ENCODE measurements around the gene MIOS.

The MIOS gene

GRCh38 chr7:7535691-7536090 lies 31.0 kb upstream of the MIOS start, which contains the start of gene COL28A1:
Gene COL28A1, minus strand, starts transcription at chr7:7535873. Its CDS starts 2,998 bp downstream, at chr7:7532875.
- H3K4me1 Mint-ChIP-seq = no peaks in the 10 kb centered on the region
- TF ChIP-seq, protein P1, sequence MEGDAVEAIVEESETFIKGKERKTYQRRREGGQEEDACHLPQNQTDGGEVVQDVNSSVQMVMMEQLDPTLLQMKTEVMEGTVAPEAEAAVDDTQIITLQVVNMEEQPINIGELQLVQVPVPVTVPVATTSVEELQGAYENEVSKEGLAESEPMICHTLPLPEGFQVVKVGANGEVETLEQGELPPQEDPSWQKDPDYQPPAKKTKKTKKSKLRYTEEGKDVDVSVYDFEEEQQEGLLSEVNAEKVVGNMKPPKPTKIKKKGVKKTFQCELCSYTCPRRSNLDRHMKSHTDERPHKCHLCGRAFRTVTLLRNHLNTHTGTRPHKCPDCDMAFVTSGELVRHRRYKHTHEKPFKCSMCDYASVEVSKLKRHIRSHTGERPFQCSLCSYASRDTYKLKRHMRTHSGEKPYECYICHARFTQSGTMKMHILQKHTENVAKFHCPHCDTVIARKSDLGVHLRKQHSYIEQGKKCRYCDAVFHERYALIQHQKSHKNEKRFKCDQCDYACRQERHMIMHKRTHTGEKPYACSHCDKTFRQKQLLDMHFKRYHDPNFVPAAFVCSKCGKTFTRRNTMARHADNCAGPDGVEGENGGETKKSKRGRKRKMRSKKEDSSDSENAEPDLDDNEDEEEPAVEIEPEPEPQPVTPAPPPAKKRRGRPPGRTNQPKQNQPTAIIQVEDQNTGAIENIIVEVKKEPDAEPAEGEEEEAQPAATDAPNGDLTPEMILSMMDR (IDR thresholded peaks at IDR 0.05; ENCODE audit: unreplicated experiment in 3 of 3) = no peak
- no peak within 1 kb of the TSS for H3K4me3 Mint-ChIP-seq
- H3K27ac Mint-ChIP-seq = peak within 1 kb of the TSS in 1 of 3 experiments; percentile 1
- no peaks in the 10 kb centered on the region for H3K36me3 Mint-ChIP-seq (ENCODE audit: low read depth)
- no peaks in the 10 kb centered on the region for H3K9me3 Mint-ChIP-seq
- H3K27me3 Mint-ChIP-seq (ENCODE audit: low read depth) = no peaks in the 10 kb centered on the region

- H3K4me3 Mint-ChIP-seq = no peak overlapping the region
- no peak overlapping the region for H3K27ac Mint-ChIP-seq
- TF ChIP-seq, protein P1 (IDR thresholded peaks at IDR 0.05; ENCODE audit: unreplicated experiment in 3 of 3) = no peak
- no peaks in the 10 kb centered on the region for H3K27me3 Mint-ChIP-seq (ENCODE audit: low read depth)
- H3K4me1 Mint-ChIP-seq = no peaks in the 10 kb centered on the region
- H3K9me3 Mint-ChIP-seq = no peaks in the 10 kb centered on the region
- H3K36me3 Mint-ChIP-seq (ENCODE audit: low read depth) = no peaks in the 10 kb centered on the region
Measured at GRCh38 chr7:7536396-7537019, 30.2 kb upstream of the MIOS start.

- Mint-ChIP-seq H3K4me1 (no peaks in the 10 kb centered on the region), H3K4me3 (no peak overlapping the region), H3K9me3 (no peaks in the 10 kb centered on the region), H3K36me3 (ENCODE audit: low read depth) (no peaks in the 10 kb centered on the region), H3K27me3 (ENCODE audit: low read depth) (no peaks in the 10 kb centered on the region), H3K27ac (no peak overlapping the region)
- TF ChIP-seq, protein P1 (IDR thresholded peaks at IDR 0.05; ENCODE audit: unreplicated experiment in 3 of 3) = no peak
Measured at GRCh38 chr7:7537711-7538110, 29.0 kb upstream of the MIOS start.

- H3K4me1 Mint-ChIP-seq = no peaks in the 10 kb centered on the region
- no peak overlapping the region for H3K4me3 Mint-ChIP-seq
- no peaks in the 10 kb centered on the region for H3K36me3 Mint-ChIP-seq (ENCODE audit: low read depth)
- no peaks in the 10 kb centered on the region for H3K27me3 Mint-ChIP-seq (ENCODE audit: low read depth)
- H3K9me3 Mint-ChIP-seq = no peaks in the 10 kb centered on the region
- no peak overlapping the region for H3K27ac Mint-ChIP-seq
- TF ChIP-seq, protein P1 (IDR thresholded peaks at IDR 0.05; ENCODE audit: unreplicated experiment in 3 of 3) = no peak
Measured at GRCh38 chr7:7539152-7539551, 27.5 kb upstream of the MIOS start.

GRCh38 chr7:7539711-7540110 lies 27.0 kb upstream of the MIOS start:
- TF ChIP-seq, protein P1 (IDR thresholded peaks at IDR 0.05; ENCODE audit: unreplicated experiment in 3 of 3) = no peak
- no peaks in the 10 kb centered on the region for H3K4me1 Mint-ChIP-seq
- no peaks in the 10 kb centered on the region for H3K36me3 Mint-ChIP-seq (ENCODE audit: low read depth)
- no peaks in the 10 kb centered on the region for H3K9me3 Mint-ChIP-seq
- H3K27me3 Mint-ChIP-seq (ENCODE audit: low read depth) = no peaks in the 10 kb centered on the region
- H3K27ac Mint-ChIP-seq = no peak overlapping the region
- H3K4me3 Mint-ChIP-seq = no peak overlapping the region

DNA sequence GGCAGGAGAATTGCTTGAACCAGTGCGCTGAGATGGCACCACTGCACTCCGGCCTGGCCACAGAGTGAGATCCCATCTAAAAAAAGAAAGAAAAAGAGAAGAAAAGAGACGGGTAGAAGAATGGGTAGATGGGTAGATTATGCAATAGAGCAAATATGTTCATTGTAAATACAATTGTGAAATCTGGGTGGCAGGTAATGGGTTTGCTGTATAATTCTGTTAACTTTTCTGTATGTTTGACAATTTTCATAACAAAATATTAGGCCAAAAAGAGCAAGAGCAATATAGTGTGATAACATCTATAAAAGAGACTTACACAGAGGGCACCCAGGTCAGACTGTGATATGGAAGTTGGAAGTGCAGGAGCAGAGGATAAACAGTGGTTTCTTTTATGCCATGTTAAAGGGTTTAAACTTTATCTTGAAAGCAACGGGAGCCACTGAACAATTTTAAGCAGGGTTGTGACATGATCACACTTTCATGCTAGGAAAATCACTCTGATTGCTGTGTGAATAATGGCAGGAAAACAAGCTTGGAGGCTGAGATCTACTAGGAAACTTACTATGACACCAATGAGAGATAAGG lies 24.3 kb upstream of the MIOS start:
- no peak overlapping the region for H3K27ac Mint-ChIP-seq
- H3K9me3 Mint-ChIP-seq = no peaks in the 10 kb centered on the region
- H3K4me1 Mint-ChIP-seq = no peaks in the 10 kb centered on the region
- TF ChIP-seq, protein P1 (IDR thresholded peaks at IDR 0.05; ENCODE audit: unreplicated experiment in 3 of 3) = no peak
- H3K4me3 Mint-ChIP-seq = no peak overlapping the region
- no peaks in the 10 kb centered on the region for H3K36me3 Mint-ChIP-seq (ENCODE audit: low read depth)
- H3K27me3 Mint-ChIP-seq (ENCODE audit: low read depth) = no peaks in the 10 kb centered on the region

Data from nephron (organoid).